ENCODE results near the gene CD300LD. TPM values are rescaled to one million over a fixed set of nuclear protein-coding genes. Genes with fewer than 3 reads are reported as not detected.
"Not testable (repeated sequence)": the region's sequence is repeated elsewhere in the genome, so short reads cannot be mapped to it uniquely, and the experiment has no call there.

Gene CD300LD
- total and polyA plus RNA-seq, 2 of the 8 experiments (the other 6 are each of a cell fraction or from before 2014, with no cell fraction given), result not detected

DNA sequence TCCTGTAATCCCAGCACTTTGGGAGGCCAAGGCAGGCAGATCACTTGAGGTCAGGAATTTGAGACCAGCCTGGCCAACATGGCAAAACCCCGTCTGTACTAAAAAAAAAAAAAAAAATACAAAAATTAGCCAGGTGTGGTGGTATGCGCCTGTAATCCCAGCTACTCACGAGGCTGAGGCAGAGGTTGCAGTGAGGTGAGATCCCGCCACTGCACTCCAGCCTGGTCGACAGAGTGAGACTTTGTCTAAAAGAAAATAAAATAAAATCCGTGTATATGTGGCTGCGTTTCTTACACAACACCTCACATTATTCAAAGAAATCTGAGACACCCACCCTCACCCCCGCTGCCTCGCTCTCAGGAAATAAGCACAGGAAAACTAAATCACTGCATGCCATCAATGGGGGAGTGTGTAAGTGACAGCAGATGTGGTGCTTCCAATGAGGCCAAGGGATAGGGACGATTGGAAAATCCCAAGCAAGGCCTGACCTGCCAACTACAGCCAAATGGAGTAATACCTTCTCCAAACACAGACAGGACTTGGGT lies 44.5 kb upstream of the CD300LD start:
- not testable (repeated sequence) for H3K9me3 ChIP-seq (ENCODE audit: insufficient read depth in 2 of 2, low read depth in 1 of 2, low read length in 1 of 2); H2BK15ac ChIP-seq (ENCODE audit: low read length); H3K56ac ChIP-seq (replicated peaks; ENCODE audit: insufficient read length, low read depth, low read length); H3K9ac ChIP-seq (replicated peaks in 1 of 4; ENCODE audit: extremely low read depth in 1 of 4, low read depth in 3 of 4, low read length in 3 of 4); H3K79me1 ChIP-seq (ENCODE audit: low read depth, low read length); H3K79me2 ChIP-seq (ENCODE audit: control insufficient read depth in 1 of 2, insufficient read depth in 2 of 2, low read length in 2 of 2); H3K36me3 ChIP-seq (ENCODE audit: control insufficient read depth in 2 of 4, insufficient read depth in 4 of 4, low read length in 3 of 4); H4K8ac ChIP-seq (ENCODE audit: extremely low read depth, insufficient read depth, low read length); H3K27ac ChIP-seq (ENCODE audit: low read depth, low read length); H2AFZ ChIP-seq (ENCODE audit: low read length); H3K4me2 ChIP-seq (ENCODE audit: insufficient read depth in 1 of 2, low read depth in 2 of 2, low read length in 2 of 2); DNase-seq (ENCODE audit: low read depth in 1 of 2, low spot score in 2 of 2); H4K91ac ChIP-seq (replicated peaks; ENCODE audit: insufficient read length, low read length); H2AK5ac ChIP-seq (ENCODE audit: low read depth, low read length); H2BK5ac ChIP-seq (ENCODE audit: low read depth, low read length); H2BK120ac ChIP-seq (replicated peaks; ENCODE audit: low read depth, low read length); H4K20me1 ChIP-seq (replicated peaks in 1 of 2; ENCODE audit: control insufficient read depth in 1 of 2, insufficient read depth in 2 of 2, low read length in 2 of 2); H3K4ac ChIP-seq (replicated peaks; ENCODE audit: insufficient read length, low read depth, low read length); H2BK20ac ChIP-seq (ENCODE audit: low read length); H3K4me3 ChIP-seq (ENCODE audit: extremely low read depth in 1 of 4, insufficient read depth in 2 of 4, low read depth in 3 of 4, low read length in 4 of 4); H2BK12ac ChIP-seq (ENCODE audit: low read depth, low read length); H4K5ac ChIP-seq (ENCODE audit: insufficient read length, low read depth, low read length); H3K18ac ChIP-seq (ENCODE audit: extremely low read depth, low read length); H3K23me2 ChIP-seq (ENCODE audit: low read depth, low read length); FAIRE-seq; H3K27me3 ChIP-seq (replicated peaks in 1 of 4; ENCODE audit: control insufficient read depth in 3 of 4, extremely low read depth in 1 of 4, insufficient read depth in 3 of 4, low read length in 3 of 4); H3K14ac ChIP-seq (ENCODE audit: insufficient read length); H3K23ac ChIP-seq (ENCODE audit: insufficient read length)
- ChIA-PET POLR2A (ENCODE audit: partially characterized antibody) (interaction anchor here (1.1 kb wide), 1 partner anchor 8 kb away, joined by 3 read pairs; no protein-coding TSS in a partner anchor), CTCF (ENCODE audit: partially characterized antibody) (interaction anchor here (0.6 to 0.9 kb wide), 3 partner anchors 10 to 95 kb away, joined by 3 to 6 read pairs (median 3); no protein-coding TSS in a partner anchor)
- peaks cover 8 to 23% (median 13%) of the 10 kb centered on the region in 4 experiments for H3K4me1 ChIP-seq (replicated peaks in 1 of 4; ENCODE audit: control insufficient read depth in 3 of 4, insufficient read depth in 4 of 4, low read length in 3 of 4)
- 75% methylated on average over 8 of the region's 10 CpGs; no CpG with 5 or more reads in 1 of the 2 experiments for WGBS, 2 experiments (ENCODE audit: extremely low coverage in 1 of 2, insufficient coverage in 1 of 2, insufficient read length in 1 of 2, insufficient replicate concordance in 2 of 2, low coverage in 1 of 2, low lambda C conversion rate in 2 of 2, missing lambda C conversion rate in 1 of 2)

Data from H1 (cell line).